ENCODE data around the gene NELFE. TPM values are rescaled to one million over a fixed set of nuclear protein-coding genes. Genes with fewer than 3 reads are reported as not detected.
A peak's percentile ranks its signal among the peaks of the same experiment; 100 is the strongest.

NELFE gene
- total and polyA plus RNA-seq, 2 of the 13 experiments (the other 11 are each of a cell fraction or from before 2014, with no cell fraction given): 51.3 to 69.8 TPM

DNA sequence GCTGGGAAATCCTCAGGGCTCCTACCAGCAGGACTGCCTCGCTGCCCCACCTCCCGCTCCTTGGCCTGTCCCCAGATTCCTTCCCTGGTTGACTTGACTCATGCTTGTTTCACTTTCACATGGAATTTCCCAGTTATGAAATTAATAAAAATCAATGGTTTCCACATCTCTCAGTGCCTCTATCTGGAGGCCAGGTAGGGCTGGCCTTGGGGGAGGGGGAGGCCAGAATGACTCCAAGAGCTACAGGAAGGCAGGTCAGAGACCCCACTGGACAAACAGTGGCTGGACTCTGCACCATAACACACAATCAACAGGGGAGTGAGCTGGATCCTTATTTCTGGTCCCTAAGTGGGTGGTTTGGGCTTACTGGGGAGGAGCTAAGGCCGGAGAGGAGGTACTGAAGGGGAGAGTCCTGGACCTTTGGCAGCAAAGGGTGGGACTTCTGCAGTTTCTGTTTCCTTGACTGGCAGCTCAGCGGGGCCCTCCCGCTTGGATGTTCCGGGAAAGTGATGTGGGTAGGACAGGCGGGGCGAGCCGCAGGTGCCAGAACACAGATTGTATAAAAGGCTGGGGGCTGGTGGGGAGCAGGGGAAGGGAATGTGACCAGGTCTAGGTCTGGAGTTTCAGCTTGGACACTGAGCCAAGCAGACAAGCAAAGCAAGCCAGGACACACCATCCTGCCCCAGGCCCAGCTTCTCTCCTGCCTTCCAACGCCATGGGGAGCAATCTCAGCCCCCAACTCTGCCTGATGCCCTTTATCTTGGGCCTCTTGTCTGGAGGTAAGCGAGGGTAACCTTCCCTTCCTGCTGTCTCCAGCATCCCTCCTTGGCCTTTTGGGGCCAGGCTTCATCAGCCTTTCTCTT, 13.0 kb downstream of the NELFE start, which contains the start of gene CFB (continued):
- TF ChIP-seq, protein P1, sequence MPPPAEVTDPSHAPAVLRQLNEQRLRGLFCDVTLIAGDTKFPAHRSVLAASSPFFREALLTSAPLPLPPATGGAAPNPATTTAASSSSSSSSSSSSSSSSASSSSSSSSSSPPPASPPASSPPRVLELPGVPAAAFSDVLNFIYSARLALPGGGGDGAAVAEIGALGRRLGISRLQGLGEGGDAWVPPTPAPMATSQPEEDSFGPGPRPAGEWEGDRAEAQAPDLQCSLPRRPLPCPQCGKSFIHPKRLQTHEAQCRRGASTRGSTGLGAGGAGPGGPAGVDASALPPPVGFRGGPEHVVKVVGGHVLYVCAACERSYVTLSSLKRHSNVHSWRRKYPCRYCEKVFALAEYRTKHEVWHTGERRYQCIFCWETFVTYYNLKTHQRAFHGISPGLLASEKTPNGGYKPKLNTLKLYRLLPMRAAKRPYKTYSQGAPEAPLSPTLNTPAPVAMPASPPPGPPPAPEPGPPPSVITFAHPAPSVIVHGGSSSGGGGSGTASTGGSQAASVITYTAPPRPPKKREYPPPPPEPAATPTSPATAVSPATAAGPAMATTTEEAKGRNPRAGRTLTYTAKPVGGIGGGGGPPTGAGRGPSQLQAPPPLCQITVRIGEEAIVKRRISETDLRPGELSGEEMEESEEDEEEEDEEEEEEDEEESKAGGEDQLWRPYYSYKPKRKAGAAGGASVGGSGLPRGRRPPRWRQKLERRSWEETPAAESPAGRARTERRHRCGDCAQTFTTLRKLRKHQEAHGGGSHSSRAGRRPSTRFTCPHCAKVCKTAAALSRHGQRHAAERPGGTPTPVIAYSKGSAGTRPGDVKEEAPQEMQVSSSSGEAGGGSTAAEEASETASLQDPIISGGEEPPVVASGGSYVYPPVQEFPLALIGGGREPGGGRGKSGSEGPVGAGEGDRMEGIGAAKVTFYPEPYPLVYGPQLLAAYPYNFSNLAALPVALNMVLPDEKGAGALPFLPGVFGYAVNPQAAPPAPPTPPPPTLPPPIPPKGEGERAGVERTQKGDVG (CRISPR knock-in tag; IDR thresholded peaks at IDR 0.05; ENCODE audit: borderline replicate concordance): peak; percentile 95
- TF ChIP-seq, protein P2, sequence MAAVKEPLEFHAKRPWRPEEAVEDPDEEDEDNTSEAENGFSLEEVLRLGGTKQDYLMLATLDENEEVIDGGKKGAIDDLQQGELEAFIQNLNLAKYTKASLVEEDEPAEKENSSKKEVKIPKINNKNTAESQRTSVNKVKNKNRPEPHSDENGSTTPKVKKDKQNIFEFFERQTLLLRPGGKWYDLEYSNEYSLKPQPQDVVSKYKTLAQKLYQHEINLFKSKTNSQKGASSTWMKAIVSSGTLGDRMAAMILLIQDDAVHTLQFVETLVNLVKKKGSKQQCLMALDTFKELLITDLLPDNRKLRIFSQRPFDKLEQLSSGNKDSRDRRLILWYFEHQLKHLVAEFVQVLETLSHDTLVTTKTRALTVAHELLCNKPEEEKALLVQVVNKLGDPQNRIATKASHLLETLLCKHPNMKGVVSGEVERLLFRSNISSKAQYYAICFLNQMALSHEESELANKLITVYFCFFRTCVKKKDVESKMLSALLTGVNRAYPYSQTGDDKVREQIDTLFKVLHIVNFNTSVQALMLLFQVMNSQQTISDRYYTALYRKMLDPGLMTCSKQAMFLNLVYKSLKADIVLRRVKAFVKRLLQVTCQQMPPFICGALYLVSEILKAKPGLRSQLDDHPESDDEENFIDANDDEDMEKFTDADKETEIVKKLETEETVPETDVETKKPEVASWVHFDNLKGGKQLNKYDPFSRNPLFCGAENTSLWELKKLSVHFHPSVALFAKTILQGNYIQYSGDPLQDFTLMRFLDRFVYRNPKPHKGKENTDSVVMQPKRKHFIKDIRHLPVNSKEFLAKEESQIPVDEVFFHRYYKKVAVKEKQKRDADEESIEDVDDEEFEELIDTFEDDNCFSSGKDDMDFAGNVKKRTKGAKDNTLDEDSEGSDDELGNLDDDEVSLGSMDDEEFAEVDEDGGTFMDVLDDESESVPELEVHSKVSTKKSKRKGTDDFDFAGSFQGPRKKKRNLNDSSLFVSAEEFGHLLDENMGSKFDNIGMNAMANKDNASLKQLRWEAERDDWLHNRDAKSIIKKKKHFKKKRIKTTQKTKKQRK (IDR thresholded peaks at IDR 0.05; ENCODE audit: low read length): no peak
- TF ChIP-seq PCBP1 (IDR thresholded peaks at IDR 0.05; ENCODE audit: borderline replicate concordance, low read depth, low read length) (no peak), EEA1 (CRISPR knock-in tag; IDR thresholded peaks at IDR 0.05; ENCODE audit: borderline replicate concordance) (peak; percentile 88; the same call in 1 of the 2 replicates), KMT2A (CRISPR knock-in tag; IDR thresholded peaks at IDR 0.05) (no peak), BHLHE40 (IDR thresholded peaks at IDR 0.05; ENCODE audit: low read length) (peak; percentile 45; the same call in 1 of the 2 replicates), RFXANK (CRISPR knock-in tag; IDR thresholded peaks at IDR 0.05) (peak; percentile 53; the same call in 1 of the 2 replicates), ISL2 (CRISPR knock-in tag; IDR thresholded peaks at IDR 0.05) (peak; percentile 83; the same call in 1 of the 2 replicates), ZMYM4 (CRISPR knock-in tag; IDR thresholded peaks at IDR 0.05) (peak; percentile 48; the same call in 1 of the 2 replicates)
- TF ChIP-seq, protein P3, sequence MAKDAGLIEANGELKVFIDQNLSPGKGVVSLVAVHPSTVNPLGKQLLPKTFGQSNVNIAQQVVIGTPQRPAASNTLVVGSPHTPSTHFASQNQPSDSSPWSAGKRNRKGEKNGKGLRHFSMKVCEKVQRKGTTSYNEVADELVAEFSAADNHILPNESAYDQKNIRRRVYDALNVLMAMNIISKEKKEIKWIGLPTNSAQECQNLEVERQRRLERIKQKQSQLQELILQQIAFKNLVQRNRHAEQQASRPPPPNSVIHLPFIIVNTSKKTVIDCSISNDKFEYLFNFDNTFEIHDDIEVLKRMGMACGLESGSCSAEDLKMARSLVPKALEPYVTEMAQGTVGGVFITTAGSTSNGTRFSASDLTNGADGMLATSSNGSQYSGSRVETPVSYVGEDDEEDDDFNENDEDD (CRISPR knock-in tag; IDR thresholded peaks at IDR 0.05; ENCODE audit: borderline replicate concordance): peak; percentile 36; the same call in 1 of the 2 replicates
- TF ChIP-seq, protein P4, sequence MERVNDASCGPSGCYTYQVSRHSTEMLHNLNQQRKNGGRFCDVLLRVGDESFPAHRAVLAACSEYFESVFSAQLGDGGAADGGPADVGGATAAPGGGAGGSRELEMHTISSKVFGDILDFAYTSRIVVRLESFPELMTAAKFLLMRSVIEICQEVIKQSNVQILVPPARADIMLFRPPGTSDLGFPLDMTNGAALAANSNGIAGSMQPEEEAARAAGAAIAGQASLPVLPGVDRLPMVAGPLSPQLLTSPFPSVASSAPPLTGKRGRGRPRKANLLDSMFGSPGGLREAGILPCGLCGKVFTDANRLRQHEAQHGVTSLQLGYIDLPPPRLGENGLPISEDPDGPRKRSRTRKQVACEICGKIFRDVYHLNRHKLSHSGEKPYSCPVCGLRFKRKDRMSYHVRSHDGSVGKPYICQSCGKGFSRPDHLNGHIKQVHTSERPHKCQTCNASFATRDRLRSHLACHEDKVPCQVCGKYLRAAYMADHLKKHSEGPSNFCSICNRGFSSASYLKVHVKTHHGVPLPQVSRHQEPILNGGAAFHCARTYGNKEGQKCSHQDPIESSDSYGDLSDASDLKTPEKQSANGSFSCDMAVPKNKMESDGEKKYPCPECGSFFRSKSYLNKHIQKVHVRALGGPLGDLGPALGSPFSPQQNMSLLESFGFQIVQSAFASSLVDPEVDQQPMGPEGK (CRISPR knock-in tag; IDR thresholded peaks at IDR 0.05): peak; percentile 99
- TF ChIP-seq, protein P5, sequence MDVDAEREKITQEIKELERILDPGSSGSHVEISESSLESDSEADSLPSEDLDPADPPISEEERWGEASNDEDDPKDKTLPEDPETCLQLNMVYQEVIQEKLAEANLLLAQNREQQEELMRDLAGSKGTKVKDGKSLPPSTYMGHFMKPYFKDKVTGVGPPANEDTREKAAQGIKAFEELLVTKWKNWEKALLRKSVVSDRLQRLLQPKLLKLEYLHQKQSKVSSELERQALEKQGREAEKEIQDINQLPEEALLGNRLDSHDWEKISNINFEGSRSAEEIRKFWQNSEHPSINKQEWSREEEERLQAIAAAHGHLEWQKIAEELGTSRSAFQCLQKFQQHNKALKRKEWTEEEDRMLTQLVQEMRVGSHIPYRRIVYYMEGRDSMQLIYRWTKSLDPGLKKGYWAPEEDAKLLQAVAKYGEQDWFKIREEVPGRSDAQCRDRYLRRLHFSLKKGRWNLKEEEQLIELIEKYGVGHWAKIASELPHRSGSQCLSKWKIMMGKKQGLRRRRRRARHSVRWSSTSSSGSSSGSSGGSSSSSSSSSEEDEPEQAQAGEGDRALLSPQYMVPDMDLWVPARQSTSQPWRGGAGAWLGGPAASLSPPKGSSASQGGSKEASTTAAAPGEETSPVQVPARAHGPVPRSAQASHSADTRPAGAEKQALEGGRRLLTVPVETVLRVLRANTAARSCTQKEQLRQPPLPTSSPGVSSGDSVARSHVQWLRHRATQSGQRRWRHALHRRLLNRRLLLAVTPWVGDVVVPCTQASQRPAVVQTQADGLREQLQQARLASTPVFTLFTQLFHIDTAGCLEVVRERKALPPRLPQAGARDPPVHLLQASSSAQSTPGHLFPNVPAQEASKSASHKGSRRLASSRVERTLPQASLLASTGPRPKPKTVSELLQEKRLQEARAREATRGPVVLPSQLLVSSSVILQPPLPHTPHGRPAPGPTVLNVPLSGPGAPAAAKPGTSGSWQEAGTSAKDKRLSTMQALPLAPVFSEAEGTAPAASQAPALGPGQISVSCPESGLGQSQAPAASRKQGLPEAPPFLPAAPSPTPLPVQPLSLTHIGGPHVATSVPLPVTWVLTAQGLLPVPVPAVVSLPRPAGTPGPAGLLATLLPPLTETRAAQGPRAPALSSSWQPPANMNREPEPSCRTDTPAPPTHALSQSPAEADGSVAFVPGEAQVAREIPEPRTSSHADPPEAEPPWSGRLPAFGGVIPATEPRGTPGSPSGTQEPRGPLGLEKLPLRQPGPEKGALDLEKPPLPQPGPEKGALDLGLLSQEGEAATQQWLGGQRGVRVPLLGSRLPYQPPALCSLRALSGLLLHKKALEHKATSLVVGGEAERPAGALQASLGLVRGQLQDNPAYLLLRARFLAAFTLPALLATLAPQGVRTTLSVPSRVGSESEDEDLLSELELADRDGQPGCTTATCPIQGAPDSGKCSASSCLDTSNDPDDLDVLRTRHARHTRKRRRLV (CRISPR knock-in tag; IDR thresholded peaks at IDR 0.05): peak; percentile 92
